HG02571 (cell line): ENCODE data around the gene RHBDL2.
A peak's percentile ranks its signal among the peaks of the same experiment; 100 is the strongest.
"Not testable (repeated sequence)": the region's sequence is repeated elsewhere in the genome, so short reads cannot be mapped to it uniquely, and the experiment has no call there.

Experiments used
- ATAC-seq: cut with Tn5 transposase; IDR thresholded peaks from one replicate; pipeline ENCODE4 v1.9.1; 2021; ENCODE audit warnings: mild to moderate bottlenecking, moderate library complexity; ENCODE audit not compliant: unreplicated experiment

The RHBDL2 gene

GRCh38 chr1:38941527-38942019, at the start of gene RHBDL2:
Gene RHBDL2 (minus strand): TSS chr1:38941830. CDS start chr1:38919212, 22,618 bp downstream.
- ATAC-seq: no peak

GRCh38 chr1:38990738-38991637, 49.4 kb upstream of the RHBDL2 start, which contains the start of gene AKIRIN1:
Gene AKIRIN1 (plus strand): TSS chr1:38991276. CDS start chr1:38991381, 105 bp downstream.
- peak; percentile 95 for ATAC-seq

GRCh38 chr1:38990386-38990737, 48.7 kb upstream of the RHBDL2 start:
- no peak for ATAC-seq

GRCh38 chr1:38989979-38990378, 48.3 kb upstream of the RHBDL2 start:
- ATAC-seq: no peak

DNA sequence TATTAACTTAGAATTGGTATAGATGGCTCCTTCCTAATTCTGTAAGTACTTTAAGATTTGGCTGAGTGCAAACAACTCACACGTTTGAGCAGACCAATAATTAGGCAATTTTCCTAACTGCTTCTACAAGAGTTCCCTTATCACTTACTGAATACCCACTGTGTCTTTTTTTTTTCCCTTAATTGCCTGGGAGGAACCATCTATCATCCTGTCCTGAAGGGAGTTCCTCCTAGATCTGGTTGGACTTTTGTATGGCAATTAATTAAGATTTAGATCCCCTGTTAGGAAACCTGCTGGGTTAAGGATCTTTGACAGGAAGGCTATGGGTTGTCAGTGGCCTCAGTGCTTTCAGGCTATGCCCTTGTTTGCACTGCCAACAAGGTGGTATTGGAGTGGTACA, 37.8 kb upstream of the RHBDL2 start:
- ATAC-seq: not testable (repeated sequence)

DNA sequence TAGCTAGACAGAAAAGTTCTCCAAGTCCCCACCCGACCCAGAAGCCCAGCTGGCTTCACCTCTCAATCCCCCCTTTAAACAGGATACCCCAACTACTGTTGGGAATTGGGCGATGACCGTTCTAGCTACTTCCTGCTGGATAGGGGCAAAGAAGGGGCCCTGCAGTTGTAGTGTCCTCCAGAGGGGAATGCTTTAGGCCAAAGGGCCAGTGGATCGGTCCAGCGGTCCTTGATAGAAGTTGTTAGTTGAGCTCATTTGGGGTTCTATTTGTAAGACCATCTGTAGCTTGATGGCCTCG, 36.6 kb upstream of the RHBDL2 start:
- ATAC-seq: not testable (repeated sequence)

- ATAC-seq: not testable (repeated sequence)
These were observed 36.0 kb upstream of the RHBDL2 start for GRCh38 chr1:38977399-38978244.

DNA sequence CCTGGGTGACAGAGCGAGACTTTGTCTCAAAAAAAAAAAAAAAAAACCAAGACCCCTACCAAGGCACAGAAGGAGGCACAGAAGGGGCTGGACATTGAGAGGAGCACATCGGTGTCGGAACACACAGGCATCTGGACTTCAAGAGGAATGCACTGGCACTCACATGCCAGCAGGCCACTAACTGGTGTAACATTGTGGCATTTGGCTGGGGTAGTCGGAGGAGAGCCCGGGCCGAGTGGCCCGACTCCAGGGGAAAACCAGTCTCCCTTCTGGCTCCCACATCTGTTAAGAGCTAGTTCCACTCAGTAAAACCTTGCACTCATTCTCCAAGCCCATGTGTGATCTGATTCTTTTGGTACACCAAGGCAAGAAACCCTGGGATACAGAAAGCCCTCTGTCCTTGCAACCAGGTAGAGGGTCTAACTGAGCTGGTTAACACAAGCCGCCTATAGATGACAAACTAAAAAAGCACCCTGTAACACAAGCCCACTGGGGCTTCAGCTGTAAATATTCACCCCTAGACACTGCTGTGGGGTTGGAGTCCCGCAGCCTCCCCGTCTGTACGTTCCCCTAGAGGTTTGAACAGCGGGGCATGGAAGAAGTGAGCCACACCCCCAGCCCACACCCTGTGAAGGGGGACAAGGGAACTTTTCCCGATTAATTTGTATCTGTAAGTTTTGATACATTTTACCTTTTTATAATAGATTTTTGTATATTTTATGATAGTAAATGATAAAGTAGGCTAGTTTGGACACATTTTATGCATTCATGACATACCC, 32.2 kb upstream of the RHBDL2 start:
- no peak for ATAC-seq

- not testable (repeated sequence) for ATAC-seq
These were observed 31.5 kb upstream of the RHBDL2 start for GRCh38 chr1:38973145-38973544.

DNA sequence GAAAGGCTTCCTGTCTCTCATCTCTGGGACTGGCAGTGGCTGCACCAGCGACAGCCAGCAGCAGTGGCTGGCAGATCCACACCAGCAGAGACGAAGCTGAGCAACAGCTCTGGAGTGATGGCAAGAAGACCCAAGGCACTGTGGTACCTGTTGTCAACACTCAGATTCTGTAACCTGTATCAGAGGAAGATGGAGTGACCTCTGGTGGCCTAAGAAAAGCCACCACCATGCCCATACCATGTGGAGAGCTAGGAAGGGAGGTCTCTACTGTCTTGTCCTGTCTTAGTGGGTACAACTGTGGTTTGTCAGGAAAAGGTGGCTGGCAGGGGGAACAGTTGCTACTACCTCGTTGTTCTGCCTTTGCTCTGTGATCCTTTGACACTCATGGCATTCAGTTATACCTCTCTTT, 22.5 kb upstream of the RHBDL2 start:
- no peak for ATAC-seq

DNA sequence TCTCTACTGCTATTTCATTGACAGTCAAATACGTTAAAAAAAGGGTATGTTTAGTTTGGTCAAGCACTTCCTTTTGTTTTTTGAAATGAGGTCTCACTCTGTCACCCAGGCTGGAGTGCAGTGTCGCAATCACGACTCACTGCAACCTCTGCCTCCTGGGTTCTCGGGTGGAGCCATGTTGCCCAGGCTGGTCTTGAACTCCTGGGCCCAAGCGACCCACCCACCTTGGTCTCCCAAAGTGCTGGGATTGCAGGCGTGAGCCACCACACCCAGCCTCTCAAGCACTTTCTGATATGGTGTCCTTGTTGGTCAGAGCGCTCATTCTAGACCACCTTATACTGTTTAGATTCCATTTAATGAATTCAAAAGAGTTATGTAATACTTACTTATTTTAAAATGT, 20.9 kb upstream of the RHBDL2 start:
- no peak for ATAC-seq

DNA sequence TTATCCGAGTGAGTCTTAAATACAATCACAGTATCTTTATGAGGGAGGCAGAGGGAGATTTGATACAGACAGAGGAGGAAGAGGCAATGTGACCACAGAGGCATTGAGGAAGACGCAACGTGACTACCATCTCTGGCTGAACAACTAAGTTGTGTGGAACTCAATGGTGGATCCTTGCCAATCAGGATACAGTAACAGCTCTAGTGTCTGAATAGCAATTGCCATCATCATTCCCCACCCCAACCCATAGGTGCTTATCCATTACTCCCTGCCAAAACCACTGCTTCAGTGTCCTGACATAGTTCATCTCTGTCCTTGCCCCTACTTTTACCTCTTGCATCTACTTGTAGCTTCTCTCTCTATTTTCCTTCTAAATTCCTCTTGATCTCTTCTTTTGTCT, 20.5 kb upstream of the RHBDL2 start:
- ATAC-seq: no peak

GRCh38 chr1:38958967-38959366, 17.3 kb upstream of the RHBDL2 start:
- ATAC-seq: no peak

DNA sequence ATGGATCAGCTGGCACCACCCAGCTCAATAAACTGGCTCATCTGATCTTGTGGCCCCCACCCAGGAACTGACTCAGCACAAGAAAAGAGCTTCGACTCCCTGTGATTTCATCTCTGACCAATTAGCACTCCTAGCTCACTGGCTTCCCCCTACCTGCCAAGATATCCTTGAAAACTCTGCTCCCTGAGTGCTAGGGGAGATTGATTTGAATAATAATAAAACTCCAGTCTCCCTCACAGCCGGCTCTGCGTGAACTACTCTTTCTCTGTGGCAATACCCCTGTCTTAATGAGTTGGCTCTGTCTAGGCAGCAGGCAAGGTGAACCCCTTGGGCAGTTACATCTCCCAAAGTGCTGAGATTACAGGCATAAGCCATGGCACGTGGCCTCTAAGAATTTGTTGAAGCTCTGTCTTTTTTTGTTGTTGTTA, 11.8 kb upstream of the RHBDL2 start:
- ATAC-seq: no peak

DNA sequence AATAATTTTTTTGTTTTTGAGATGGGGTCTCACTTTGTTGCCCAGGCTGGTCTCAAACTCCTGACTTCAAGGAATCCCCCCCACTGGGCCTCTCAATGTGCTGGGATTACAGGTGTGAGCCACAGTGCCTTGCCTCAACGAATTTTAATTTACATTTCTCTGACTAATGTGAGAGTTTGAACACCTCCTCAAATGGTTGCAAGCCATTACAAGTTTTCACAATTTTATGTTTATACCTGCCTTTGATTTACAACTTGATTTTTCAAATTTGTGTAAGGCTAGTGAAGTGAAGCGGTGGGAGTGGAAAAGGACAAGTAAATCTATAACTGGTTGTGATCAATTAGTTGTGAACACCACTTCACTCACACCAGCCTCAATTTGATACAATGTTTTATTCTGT, 8.9 kb upstream of the RHBDL2 start:
- no peak for ATAC-seq

DNA sequence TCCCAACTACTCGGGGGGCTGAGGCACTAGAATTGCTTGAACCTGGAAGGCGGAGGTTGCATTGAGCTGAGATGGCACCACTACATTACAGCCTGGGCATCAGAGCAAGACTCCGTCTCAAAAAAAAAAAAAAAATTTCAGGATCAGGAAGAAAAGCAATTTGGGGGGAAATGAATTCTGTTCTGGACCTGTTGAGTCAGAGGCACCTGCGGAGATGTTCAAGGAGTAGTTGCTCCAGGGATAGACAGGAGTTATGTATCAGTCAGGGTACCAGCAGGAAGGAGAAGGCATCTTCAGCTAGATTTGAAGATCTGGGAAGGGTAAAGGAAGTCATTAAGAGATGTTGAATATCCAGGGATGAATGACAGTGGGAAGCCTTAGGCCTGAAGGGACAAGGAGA, 2.9 kb upstream of the RHBDL2 start:
- no peak for ATAC-seq

DNA sequence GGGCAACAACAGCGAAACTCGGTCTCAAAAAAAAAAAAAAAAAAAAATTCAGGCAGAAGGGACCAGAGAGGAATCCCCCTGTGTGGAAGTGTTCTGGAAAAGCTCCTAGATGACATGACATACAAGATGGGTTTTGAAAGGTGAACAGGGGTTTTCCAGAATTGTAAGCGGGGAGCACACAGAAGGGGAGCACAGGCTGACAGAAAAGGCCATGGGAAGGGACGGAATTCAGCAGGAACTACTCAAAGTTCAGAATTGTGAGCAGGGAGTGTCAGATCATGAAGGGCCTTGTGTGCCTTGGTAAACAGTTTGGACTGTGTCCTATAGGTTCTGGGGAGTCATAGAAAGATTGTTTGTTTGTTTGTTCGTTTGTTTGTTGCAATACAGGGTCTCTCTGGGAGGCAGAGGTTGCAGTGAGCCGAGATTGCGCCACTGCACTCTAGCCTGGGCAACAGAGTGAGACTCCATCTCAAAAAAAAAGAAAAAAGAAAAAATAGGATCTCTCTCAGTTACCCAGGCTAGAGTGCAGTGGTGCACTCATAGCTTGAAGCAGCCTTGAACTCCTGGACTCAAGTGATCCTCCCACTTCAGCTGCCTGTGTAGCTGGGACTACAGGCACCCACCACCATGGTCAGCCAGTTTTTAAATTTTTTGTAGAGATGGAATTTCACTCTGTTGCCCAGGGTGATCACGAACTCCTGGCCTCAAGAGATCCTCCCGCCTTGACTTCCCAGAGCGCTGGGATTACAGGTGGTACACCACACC, 1.2 kb upstream of the RHBDL2 start:
- ATAC-seq: no peak

DNA sequence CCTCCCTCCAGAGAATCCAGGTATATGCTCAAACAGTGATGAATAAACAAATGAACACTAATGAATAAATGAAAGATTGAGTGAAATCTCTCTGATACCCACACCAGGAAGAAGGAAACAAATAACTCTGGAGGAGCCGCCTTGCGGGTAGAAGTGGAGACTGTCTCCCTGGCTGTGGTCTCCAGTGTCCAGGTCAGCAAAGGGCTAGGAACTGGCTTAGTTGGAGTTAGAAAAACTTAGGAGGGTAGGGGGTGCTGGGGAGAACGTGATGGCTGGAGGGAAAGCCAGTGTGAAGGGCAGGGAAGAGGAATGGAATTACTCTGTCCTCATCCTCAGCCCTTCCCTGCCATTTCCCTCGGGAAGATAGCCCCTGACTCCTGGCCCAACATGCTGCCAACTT, 537 bp downstream of the RHBDL2 start:
- ATAC-seq: no peak

- ATAC-seq: no peak
These were observed 1.1 kb downstream of the RHBDL2 start for GRCh38 chr1:38940339-38941047.
